NCI-H187 (cell line): ENCODE results near the gene LCN9.

Source experiments
- DNase-seq, 2 experiments: peaks; one replicate each; lab custom pipeline; 2025; lab: John Stamatoyannopoulos, UW

LCN9 gene

DNA sequence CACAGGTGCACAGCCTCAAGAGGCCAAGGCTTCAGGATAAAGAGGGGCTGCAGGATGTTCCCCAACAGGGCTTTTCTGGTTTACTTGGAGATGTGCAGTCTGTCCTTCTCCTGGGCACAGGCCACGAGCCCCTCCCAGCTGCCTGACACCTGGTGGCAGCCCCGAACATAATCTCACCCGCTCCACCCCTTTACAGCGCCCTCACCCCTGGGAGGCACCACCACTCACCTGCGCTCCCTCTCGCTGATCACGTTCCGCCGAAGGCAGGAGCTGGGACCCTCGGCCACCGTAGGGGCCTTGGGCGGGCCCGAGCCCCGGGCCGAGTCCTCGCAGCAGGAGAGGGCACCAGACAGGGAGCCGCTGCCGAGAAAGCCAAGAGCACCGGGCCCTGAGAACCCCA is 35.7 kb downstream of the LCN9 start:
- DNase-seq = no peak

DNA sequence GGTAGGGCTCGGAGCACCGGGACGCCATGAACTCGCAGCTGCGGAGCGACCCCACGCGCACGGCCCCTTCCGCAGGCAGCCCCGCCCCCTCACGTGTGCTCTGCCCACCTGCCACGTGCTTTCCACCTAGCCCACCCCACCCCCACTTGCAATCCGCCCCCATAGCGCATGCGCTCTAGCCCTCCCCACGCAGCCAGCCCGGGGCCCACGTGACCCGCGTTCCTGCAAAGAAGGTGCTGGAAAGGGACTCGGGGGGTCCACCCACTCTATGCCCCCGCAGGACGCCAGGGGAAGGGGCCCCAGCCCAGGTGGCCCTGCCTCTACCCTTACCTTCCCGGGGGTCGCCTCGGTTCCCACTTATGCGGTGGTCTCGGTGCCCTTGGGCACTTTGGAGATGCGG is 36.3 kb downstream of the LCN9 start, which contains the start of gene SOHLH1:
Gene SOHLH1 (minus strand): TSS at position 42 of the 400 bp plus-strand sequence. CDS start 14 bp downstream, at position 28.
- DNase-seq = no peak

DNA sequence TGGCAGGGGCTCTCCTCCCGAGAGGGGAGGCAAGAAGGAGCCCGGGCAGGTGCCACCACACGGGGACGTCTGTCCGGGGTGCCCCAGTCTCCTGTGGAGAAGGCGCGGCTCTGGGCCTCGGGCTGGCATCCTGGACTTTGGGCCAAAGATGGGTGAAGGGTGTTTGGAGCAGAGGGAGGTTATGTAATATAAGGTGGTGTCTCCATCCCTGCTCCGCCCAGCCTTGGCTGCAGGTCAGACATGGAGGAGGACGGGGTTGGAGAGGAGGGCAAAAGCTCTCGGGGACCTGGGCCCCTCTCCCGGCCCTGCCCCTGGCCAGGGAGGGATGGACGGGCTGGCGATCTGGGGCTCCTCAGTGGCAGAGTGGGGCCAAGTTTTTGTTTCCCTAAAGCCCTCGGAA is 37.4 kb downstream of the LCN9 start:
- DNase-seq = no peak

DNA sequence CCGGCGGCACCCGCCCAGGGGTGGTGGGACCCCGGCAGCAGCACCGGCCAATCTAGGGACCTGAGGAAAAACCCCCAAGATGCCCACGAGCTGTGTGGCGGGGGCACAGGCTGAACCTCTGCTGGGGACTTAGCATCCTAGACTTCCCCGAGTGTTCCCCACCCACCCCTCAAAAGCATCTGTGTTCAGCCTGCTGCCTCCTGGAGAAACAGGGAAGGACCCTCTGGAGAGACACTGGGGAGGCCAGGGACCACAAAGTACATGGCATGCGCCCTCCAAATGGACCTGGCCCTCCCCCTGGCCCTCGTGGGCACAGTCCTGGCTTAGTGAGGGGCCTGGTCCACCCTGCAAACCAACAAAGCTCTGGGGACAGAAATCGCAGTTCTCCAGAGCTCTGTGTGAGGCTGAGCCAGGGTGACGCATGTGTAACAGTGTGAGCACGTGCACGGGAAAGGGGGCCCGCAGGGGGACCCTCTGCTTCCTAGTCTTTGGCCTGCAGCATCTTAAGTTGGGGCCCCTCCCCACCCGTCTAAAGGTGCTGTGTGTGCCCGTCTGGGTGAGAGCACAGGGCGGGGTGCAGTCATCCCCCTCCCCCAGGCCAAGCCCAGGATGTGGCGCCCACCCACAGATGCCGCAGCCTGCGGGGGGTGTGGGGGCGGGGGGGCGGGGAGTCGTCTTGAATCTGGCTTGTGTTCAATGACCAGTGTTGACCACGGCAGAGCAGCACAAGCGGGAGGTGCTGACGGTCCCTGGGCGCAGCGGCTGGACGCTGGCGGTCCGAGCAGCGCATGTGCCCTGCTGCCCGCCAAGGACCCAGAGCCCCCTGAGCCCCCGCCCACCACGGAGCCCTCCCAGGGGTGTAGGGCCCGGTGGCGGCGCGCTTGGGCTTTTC is 38.2 kb downstream of the LCN9 start:
- DNase-seq = no peak

DNA sequence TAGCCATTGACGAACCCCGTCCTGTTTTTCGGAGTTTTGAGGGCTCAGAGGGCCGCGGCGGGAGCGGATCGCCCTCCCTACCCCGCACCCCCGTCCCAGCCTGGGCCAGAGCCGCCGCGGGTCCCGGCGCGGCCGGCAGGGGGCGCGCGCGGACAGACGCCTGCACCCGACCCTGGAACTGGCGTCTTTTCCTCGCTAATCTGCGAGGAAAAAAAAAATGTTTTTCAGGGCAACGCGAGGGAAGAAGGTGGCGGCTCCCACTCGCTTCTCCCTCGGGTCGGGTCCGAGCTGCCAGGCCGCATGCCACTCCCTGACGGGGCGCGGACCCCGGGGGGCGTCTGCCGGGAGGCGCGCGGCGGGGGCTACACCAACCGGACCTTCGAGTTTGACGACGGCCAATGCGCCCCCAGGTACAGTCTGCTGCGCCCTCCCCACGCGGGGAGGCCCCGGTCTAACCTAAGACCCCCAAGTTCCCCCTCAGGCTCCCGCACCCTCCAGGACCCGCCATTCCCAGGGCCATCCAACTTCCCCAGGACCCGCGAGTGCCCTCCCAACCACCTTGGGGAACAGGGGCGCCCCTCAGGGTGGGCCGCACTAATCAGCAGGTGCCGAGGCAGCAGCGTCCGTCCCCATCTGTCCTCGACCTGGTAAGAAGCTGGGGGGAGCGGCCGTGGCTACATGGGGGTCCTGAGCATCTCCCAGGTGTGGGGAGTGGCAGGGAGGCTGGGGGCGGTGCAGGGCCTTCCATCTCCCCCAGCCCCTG is 39.0 kb downstream of the LCN9 start, which contains the start of gene KCNT1:
Gene KCNT1 (plus strand): TSS at position 227 of the 763 bp plus-strand sequence. CDS start 74 bp downstream, at position 301.
- DNase-seq = no peak

DNA sequence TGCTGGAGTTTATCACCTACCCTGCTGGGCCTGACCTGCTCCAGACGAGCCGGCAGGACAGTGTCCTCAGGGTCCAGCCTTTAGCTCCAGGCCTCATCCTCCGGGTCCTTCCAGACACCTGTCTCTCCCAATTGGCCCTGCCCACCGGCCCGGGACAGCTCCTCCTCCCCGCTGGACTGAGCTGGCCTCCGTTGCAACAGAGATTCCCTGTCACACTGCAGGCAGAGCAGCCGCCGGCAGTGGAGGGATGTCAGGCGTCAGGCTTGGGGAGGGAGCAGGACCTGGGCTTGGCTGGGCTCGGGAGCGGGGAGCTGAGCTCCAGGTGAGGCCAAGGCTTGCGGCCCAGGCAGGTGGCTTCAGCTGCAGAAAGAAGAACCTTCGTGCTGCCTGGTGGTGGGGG is 40.6 kb downstream of the LCN9 start:
- DNase-seq = no peak

DNA sequence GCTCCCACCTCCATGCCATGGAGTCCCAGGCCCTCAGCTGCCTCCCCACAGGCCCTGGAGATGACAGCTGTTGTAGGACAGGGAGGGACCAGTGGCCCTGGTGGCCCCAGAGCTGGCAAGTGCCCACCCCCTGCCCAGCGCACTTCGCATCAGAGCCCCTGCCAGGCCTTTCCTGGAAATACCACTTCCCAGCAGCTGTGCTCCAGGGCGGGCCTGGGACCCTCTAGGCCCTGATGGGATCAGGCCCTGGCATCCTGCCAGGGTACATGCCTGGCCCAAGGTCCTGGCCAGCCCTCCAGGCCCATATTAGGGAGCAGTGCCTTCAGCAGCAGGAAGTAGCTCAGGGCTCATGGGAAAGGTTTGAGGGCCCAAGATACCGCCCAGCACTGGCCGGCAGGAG is 41.4 kb downstream of the LCN9 start:
- DNase-seq = no peak

DNA sequence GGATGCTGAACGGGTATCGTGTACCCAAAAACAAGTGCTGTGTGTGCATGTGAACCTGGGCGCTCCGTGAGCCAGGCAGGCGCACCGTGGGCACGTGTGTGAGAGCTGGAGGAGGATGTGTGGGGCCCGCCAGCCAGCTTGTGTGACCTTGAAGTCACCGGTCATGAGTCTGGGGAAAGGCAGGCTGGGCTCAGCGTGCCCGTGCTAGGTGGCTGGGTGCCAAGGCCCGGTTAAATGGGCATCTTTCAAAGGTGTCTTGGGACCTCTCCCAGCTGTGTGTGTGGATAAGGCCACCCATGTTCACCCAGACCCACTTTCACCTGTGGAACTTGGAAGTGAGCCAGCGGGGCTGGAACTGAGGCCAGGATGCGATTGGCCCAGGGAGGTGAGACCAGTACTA is 42.3 kb downstream of the LCN9 start:
- no peak for DNase-seq

DNA sequence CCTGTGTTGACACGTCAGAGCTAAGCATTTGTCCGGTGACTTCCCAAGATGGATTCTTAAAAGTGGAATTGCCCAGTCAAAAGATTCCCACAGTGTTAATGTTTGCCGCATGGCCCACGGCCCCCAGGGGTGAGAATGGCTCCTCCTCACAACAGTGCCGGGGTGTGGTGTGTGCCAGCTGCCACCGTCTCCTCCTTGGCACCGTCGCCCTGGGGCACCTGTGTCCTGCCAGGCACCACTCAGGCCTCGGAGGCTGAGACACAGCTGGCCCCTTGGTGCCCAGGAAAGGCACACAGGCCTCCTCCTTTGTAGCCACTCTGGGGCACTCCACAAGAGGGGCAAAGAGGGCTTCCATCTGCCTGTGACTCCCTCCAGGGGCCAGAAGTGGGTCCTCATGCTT is 43.2 kb downstream of the LCN9 start:
- DNase-seq = no peak

DNA sequence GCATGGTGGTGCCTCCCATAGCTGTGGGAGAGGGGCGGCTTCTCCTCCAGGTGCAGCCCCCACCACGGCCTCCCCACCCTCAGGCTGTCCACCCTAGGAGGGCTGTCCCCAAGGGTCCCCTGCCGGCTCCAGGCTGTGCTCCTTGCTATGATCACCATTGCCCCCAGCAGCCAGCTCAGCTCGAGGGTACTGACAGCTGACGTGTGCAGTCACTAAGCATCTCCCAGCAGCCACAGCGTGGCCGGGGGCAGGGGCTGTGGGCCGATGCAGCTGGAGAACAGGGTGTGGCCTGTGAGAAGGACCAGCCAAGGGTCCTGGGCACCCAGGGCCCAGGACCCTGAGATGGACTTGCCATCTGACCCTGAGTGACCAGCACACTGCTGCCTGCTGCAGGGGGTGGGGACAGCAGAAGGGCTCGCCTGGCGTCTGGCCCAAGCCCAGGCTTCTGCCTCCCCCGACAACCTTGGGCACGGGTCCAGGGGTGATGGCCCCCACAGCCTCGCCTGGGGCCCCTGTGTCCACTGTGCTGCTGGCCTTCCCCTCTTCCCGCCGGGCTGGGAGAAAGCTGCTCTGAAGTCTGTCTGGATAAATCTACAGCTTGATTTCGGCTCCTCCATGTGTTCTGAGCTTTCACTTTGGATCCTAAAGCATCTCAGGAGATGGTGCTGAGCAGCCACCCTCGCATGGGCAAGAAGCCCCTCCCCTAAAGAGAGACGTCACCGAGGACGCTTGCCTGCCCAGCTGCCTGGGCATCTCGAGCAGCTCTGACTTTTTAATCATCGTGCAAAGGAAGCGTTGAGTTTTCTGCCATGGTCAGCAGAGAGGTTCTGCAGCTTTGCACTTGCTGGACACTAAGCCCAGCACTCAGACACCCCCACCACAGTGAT is 44.4 kb downstream of the LCN9 start:
- no peak for DNase-seq

DNA sequence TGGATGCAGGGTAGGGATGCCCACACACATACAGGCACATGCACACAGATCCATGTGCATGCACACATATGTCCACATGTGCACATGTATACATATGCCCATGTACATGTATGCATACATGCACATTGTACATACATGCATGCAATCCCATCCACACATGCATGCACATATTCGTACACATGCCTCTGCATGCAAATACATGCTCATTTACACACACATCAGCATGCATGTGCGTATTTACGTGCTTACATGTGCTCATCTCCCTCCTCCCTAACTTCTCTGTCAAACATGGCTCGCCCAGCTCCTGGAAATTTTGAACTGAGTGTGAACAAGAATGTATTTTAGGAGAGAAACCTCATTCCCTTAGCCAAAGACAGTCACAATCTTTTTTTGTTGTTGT is 45.1 kb downstream of the LCN9 start:
- DNase-seq = no peak

DNA sequence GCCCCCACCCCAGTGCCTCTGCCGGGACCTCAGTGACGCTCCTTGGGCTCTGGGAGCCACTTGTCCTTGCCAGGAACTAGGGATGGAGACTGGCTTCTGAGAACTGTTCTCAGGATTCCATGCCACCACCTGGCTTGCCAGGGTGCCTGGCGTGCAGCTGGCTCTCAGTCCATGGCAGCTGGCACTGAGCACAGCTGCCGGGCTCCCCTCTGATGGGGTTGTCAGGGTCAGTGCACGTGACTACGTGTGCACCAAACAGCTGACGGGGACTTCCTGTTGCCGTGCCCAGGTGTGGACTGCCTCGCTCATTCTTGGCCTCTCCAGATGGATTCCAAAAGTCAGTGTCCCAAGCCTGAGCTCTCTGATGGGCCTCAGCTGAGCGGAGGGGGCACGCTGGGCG is 48.3 kb downstream of the LCN9 start:
- no peak for DNase-seq

DNA sequence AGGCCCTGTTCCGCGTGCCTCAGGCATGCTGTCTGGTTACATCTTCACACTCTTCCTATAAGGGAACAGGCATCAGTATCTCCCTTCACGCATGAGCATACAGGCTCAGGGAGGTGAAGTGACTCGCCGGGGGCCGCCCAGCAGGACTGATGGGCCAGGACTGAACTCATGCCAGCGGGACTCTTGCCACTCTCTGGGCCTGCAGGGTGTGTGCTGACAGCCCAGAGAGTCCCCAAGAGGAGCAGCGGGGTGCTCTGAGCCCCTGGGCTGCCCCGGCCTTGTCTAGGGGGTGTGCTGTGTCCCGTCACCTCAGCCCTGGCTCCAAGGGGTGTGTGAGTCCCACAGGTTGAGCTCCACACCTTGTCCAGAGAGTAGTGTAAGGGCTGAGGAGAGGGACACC is 48.8 kb downstream of the LCN9 start:
- no peak for DNase-seq

DNA sequence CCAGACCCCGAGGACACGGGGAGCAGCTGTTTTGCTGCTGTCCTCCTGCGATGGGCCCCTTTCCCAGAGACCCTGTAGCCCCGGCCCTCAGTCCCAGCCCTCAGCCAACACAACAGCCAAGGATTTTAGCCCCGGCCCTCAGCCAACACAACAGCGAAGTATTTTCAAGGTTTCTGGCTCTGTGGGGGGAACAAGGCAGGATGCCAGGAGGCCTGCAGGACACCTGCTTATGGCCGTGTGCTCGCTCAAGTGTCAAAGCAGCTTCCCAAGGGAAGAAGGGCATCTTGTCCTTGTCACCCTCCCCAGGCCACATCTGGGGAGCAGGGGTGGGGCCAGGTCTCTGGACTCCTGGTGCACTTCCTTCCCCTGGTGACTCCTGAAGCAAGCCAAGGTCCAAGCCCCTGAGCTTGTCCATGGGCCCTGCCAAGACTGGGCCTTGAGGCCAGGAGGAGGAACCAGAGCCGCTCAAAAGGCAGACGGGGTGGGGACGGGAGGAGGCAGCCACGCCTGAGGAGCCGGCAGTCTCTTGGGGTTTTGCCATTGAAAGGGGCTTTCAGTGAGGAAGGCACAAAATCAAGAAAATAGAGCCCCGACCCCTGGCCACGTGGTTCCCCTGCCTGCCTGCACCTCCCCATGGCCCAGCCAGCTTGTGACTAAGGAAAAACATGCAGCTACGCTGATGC is 49.6 kb downstream of the LCN9 start:
- DNase-seq = no peak

DNA sequence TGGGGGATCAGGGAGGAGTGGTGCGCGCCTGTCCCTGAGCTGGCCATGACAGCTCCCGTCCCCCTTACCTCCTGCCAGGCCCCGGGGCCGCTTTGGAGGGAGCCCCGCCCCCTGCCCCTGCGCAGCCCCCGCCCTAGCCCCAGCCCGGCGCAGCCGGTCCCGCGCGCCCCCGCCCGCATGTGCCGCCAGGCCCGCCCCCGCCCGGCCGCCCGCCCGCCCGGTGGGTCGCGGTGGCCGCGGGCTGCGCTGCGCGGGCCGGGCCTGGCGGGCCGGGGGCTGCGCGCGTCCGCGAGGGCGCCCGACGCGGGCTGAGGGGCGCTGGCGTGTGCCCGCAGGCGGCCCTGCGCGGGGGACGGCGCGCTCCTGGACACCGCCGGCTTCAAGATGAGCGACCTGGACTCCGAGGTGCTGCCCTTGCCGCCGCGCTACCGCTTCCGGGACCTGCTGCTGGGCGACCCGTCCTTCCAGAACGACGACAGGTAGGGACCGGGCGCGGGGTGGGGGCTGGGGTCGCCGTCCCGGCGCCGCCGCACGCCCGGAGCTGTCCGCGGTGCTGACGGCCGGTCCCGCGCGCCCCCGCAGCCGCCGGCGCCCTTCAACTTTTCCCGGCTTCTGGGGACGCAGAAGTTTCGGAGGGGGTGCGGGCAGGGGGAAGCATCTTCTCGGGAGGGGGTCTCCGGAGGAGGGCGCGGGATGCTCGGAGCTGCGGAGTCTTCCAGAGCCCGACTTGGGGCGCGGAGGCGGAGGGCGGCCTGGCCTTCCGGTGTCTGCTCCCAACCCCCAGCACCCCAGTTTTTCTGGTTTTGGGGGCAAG is 51.3 kb downstream of the LCN9 start:
- no peak for DNase-seq

DNA sequence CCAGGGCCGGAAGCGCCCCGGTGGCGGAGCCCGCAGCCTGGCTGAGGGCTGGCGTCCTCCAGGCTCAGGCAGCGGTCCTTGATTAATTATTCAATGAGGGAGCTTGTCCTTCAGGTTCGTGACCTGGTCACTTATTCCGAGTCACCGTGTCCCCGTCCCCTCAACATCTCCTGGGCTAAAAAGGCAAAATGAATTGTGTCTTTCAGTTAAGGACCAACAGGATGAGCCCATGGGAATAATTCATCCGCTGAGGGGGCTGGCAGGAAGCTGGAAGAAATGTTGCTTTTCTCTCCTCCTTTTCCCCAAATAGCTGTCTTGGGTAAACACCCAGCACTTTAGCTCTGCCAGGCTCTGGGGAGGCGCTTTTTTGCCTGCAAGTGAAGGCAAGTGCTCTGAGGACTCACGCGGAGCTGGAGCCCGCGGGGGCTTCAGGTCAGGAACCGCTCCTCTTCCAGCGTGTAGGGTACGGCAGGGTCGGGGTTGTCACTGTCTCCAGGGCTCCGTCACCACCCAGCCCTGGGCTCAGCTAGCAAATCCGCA is 52.0 kb downstream of the LCN9 start:
- DNase-seq = no peak

DNA sequence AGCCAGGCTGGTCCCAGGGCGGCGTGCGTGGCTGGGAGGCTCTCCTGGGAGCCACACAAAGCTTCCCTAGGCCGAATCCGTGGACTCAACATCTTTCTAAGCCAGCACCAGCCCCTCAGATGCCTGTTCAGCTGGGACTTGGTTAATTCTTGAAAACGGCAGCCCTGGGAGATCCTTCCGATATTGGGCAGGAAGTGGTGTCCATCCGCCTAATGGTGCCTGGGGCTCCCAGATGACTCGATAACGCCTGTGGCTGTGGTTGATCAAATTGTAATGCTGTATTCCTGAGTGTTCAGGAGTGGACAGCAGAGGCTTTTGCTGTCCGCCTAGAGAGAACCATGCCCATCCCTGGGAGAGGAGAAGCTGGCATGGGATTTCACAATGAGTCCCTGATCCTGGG is 52.9 kb downstream of the LCN9 start:
- no peak for DNase-seq
